GM12801 (cell line): ENCODE data around the gene HOXC5.

Experiments used
- TF ChIP-seq, protein P1 (sequence below): IDR thresholded peaks from one replicate; pipeline ENCODE4 v1.5.1; 2011; ENCODE audit warnings: control low read depth; ENCODE audit not compliant: insufficient read length; ENCODE audit errors: extremely low read depth

HOXC5 gene

GRCh38 chr12:53997204-53998109, 35.4 kb upstream of the HOXC5 start:
- TF ChIP-seq, protein P1, sequence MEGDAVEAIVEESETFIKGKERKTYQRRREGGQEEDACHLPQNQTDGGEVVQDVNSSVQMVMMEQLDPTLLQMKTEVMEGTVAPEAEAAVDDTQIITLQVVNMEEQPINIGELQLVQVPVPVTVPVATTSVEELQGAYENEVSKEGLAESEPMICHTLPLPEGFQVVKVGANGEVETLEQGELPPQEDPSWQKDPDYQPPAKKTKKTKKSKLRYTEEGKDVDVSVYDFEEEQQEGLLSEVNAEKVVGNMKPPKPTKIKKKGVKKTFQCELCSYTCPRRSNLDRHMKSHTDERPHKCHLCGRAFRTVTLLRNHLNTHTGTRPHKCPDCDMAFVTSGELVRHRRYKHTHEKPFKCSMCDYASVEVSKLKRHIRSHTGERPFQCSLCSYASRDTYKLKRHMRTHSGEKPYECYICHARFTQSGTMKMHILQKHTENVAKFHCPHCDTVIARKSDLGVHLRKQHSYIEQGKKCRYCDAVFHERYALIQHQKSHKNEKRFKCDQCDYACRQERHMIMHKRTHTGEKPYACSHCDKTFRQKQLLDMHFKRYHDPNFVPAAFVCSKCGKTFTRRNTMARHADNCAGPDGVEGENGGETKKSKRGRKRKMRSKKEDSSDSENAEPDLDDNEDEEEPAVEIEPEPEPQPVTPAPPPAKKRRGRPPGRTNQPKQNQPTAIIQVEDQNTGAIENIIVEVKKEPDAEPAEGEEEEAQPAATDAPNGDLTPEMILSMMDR, result no peak

- TF ChIP-seq, protein P1, result no peak
Observed at GRCh38 chr12:53998110-53998899, 34.5 kb upstream of the HOXC5 start.

- TF ChIP-seq, protein P1, result no peak
Observed at GRCh38 chr12:53998900-53999236, 34.0 kb upstream of the HOXC5 start.

- TF ChIP-seq, protein P1, result no peak
Observed at GRCh38 chr12:53999559-54000115, 33.2 kb upstream of the HOXC5 start.

DNA sequence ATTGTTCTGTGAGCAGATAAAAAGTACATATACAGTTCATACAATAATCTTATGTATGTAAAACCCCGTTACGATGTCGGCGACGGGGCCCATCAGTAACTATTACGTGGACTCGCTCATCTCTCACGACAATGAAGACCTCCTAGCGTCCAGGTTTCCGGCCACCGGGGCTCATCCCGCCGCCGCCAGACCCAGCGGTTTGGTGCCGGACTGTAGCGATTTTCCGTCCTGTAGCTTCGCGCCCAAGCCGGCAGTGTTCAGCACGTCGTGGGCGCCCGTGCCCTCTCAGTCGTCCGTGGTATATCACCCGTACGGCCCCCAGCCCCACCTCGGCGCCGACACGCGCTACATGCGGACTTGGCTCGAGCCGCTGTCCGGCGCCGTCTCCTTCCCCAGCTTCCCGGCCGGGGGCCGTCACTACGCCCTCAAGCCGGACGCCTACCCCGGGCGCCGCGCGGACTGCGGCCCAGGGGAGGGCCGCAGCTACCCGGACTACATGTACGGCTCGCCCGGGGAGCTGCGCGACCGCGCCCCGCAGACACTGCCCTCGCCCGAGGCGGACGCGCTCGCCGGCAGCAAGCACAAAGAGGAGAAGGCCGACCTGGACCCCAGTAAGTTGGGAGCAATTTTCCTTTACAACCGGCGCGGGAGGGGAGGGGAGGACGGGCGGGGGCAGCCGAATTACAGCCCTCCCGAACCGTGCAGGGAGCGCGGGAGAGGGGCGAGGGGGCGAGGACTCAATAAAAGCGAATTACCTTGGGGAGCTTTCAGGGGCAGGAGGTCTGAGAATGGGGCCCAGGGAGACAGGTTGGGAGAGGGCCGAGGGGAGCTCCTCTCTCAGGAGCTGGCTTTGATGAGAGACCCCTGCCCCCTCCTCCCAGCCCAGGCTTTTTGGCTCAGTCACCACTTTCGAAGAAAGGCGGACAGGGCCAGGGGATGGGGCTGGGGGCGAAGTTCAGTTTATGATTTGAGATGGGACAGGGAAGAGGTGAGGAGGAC, 32.4 kb upstream of the HOXC5 start, which contains the start of gene HOXC9:
Gene HOXC9, plus strand, starts transcription at position 46 of the 999 bp plus-strand sequence. Its CDS starts 28 bp downstream, at position 74.
- TF ChIP-seq, protein P1, result no peak

GRCh38 chr12:54001283-54002187, 31.3 kb upstream of the HOXC5 start:
- TF ChIP-seq, protein P1, result no peak
